Aorta (tissue), 5 donors: ENCODE data around the gene ZNF169. TPM values are rescaled to one million over a fixed set of nuclear protein-coding genes. Genes with fewer than 3 reads are reported as not detected.
"Not testable (repeated sequence)": the region's sequence is repeated elsewhere in the genome, so short reads cannot be mapped to it uniquely, and the experiment has no call there.

Experiments used
- ATAC-seq: fragments of 200-7000 bp; cut with Tn5 transposase; one replicate; pipeline ENCODE4 v1.9.1; 2022; ENCODE audit warnings: moderate library complexity; ENCODE audit not compliant: low FRiP score
- DNase-seq, 2 donors: peaks; one replicate each; pipeline ENCODE4 v3.0.0-alpha.2; 2020
- H3K27ac ChIP-seq, 2 donors: one replicate each; pipeline ENCODE4 v1.5.1; 2013; ENCODE audit warnings: low read length in 2 of 2, mild to moderate bottlenecking in 2 of 2, moderate library complexity in 2 of 2, control low read depth in 1 of 2, inconsistent platforms in 1 of 2, low read depth in 1 of 2
- H3K27me3 ChIP-seq, 2 donors: one replicate each; pipeline ENCODE4 v1.6.1; 2013; ENCODE audit warnings: control low read depth in 1 of 2, low read length in 1 of 2, mild to moderate bottlenecking in 1 of 2, moderate library complexity in 1 of 2; ENCODE audit not compliant: insufficient read depth in 2 of 2, control insufficient read depth in 1 of 2
- H3K36me3 ChIP-seq, 2 donors: one replicate each; pipeline ENCODE4 v1.6.1; 2013; ENCODE audit warnings: control low read depth in 1 of 2, low read length in 1 of 2, mild to moderate bottlenecking in 1 of 2; ENCODE audit not compliant: insufficient read depth in 2 of 2, control insufficient read depth in 1 of 2
- H3K4me1 ChIP-seq, 2 donors: one replicate each; pipeline ENCODE4 v1.6.1; 2013; ENCODE audit warnings: low read length in 2 of 2, control low read depth in 1 of 2, mild to moderate bottlenecking in 1 of 2, moderate library complexity in 1 of 2; ENCODE audit not compliant: insufficient read depth in 2 of 2, control insufficient read depth in 1 of 2
- H3K4me3 ChIP-seq, 2 donors: one replicate each; pipeline ENCODE4 v1.5.1; 2013; ENCODE audit warnings: low read length in 2 of 2, control low read depth in 1 of 2, mild to moderate bottlenecking in 1 of 2
- H3K9me3 ChIP-seq: one replicate; pipeline ENCODE4 v1.6.1; 2013; ENCODE audit warnings: mild to moderate bottlenecking, low read length; ENCODE audit not compliant: control insufficient read depth
- WGBS, 2 donors: extraction: QIAGEN DNeasy Blood & Tissue Kit; methylation state at CpG; one replicate each; pipeline ENCODE4 v1.1.7; 2013; 5-methylcytosine and 5-hydroxymethylcytosine counted together
- intact Hi-C, 2 donors: fragments of 100-400 bp; cut with DNase I; formaldehyde crosslinking; loops; one replicate each; pipeline versions ENCODE4 v1.14.2 to v1.15.0; 2022
- long read RNA-seq, 2 donors: library from polyadenylated mRNA; unstranded; transcript quantifications; one replicate each; pipeline ENCODE4 v2.0.0, GENCODE V29; 2020 to 2021
- polyA plus RNA-seq, 2 donors: library from polyadenylated mRNA; stranded (reverse); fragments of 200-250 nt; gene quantifications; one replicate each; pipeline ENCODE4 v1.2.3, GENCODE V29; 2013
- total RNA-seq, 2 donors: library from RNA; stranded (reverse); fragmentation: NEBNext Ultra II Directional; extraction: Animal tissue kit (Norgen Biotek cat#: 25700); gene quantifications; one replicate each; pipeline ENCODE4 v1.2.1, GENCODE V29; 2021
- donor health status: healthy with polysubstance abuse.
- donor health status: Bipolar disorder and iron deficiency.
- donor health status: DM: no; HTN: no; CAD: no.
- donor health status: DM: no; HTN: no; CAD: no.
- donor health status: DM: yes; HTN: yes; CAD: no.

Gene ZNF169
- 10 to 100 TPM in 1 of 2 donors, 1 to 10 TPM in 1; 4.7 to 13.4 TPM for total RNA-seq
- polyA plus RNA-seq: 1 to 10 TPM; 1.1 to 8.8 TPM
- long read RNA-seq, donor 1, partial matches to known transcripts: 1 of 6 reads
- long read RNA-seq, donor 1, other reads (novel, unspliced or antisense): 3 of 6 reads
- long read RNA-seq, donor 2, partial matches to known transcripts: 2 of 4 reads
- long read RNA-seq, donor 2, other reads (novel, unspliced or antisense): 1 of 4 reads

- peak within 1 kb of the TSS in 1 of 2 donors; percentile 49 for H3K27ac ChIP-seq
Observed at GRCh38 chr9:94259077-94259862, at the start of gene ZNF169. Gene ZNF169 (plus strand): TSS chr9:94259298. CDS start chr9:94278813, 19,515 bp downstream.

DNA sequence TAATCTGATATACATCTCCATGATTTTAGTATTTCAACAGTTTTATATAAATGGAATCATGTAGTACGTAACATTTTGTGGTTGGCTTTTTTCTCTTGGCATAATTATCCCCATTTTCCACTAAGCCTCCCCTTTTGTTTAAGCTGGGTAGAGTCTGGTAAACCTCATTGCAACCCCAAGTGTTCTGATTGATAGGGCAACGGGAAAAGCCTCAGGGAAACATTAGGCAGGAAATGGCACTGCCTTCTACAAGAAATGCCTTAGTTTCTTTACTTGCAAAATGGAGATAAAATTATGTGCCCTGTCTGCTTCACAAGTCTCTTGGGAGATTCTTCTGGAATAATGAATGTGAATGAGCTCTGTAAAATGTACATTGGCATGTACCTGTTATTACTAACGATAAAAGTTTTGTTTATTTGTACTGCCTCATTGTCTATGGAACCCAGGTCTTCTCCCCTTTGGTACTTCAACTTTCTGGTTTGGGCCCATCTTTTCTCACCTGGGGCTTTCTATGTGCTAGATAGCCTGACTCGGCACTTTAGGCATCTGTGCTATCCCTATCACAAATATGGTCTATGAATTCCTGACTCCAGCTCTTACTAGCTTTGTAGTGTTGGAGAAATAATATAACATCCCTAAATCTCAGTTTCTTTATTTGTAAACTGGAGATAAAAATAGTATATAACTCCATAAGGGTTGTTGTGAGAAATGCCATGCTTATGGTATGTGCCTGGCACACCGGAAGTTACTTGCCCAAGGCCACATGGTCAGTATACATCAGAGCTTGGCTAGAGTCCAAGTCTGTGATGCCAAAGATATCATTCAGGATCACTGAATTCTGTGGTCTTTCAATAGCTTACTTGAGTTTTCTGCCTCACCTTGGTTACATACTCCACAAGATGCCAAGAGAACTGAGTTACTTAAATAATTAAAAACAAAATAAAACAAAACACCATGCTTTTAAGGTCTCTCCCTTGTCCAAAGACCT is 48.2 kb upstream of the ZNF169 start:
- no peaks in the 10 kb centered on the region for H3K4me1 ChIP-seq
- no peak overlapping the region for H3K4me3 ChIP-seq
- no peaks in the 10 kb centered on the region for H3K9me3 ChIP-seq
- no peak overlapping the region for H3K27ac ChIP-seq
- 56 to 60% methylated on average over 5 of the region's 5 CpGs for WGBS, 2 donors
- no peaks in the 10 kb centered on the region for H3K36me3 ChIP-seq
- H3K27me3 ChIP-seq: no peaks in the 10 kb centered on the region
- ATAC-seq: no peak
- intact Hi-C loops: loop anchor here in 1 of 2 donors (5.0 kb wide), 1 partner anchor 199 kb away; no protein-coding TSS in a partner anchor
- DNase-seq: no peak

More at GRCh38 chr9:94259077-94259862, at the start of gene ZNF169:
- H3K36me3 ChIP-seq: no peaks in the 10 kb centered on the region
- peak within 1 kb of the TSS; percentile 55 to 64 for H3K4me3 ChIP-seq
- DNase-seq (peak; percentile 96 to 98), ATAC-seq (peak; percentile 99)
- H3K4me1 ChIP-seq: no peaks in the 10 kb centered on the region
- H3K27me3 ChIP-seq: no peaks in the 10 kb centered on the region
- intact Hi-C loops: no loop called here
- no peaks in the 10 kb centered on the region for H3K9me3 ChIP-seq
- WGBS, 2 donors: 2% methylated on average over 50 of the region's 50 CpGs

GRCh38 chr9:94212091-94212490 is 47.0 kb upstream of the ZNF169 start:
- Histone ChIP-seq H3K27me3 (no peaks in the 10 kb centered on the region), H3K36me3 (no peaks in the 10 kb centered on the region), H3K9me3 (no peaks in the 10 kb centered on the region), H3K27ac (no peak overlapping the region), H3K4me1 (no peaks in the 10 kb centered on the region), H3K4me3 (no peak overlapping the region)
- DNase-seq: no peak
- 90 to 92% methylated on average over 1 of the region's 1 CpG for WGBS, 2 donors
- no peak for ATAC-seq
- intact Hi-C loops: loop anchor here (2.0 to 5.0 kb wide), 2 partner anchors 147 to 200 kb away; no protein-coding TSS in a partner anchor

DNA sequence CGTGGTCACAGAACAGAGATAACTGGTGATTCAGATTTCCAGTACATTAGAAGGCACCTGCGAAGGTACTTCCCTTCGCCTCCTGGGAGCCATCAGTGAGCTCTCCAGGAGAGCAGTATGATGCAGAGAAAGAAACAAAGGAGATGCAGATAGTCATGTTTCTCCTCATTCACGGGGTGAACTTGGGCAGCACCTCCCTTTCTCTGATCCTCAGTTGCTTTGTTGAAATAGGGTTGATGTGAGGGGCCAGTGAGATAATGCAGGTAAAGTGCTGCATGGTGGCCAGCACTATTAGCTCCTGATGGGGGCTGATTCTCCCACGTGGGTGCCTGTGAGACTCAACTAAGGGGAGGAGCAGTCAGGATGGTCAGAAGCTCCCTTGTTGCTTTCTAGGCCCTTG is 46.6 kb upstream of the ZNF169 start:
- no peaks in the 10 kb centered on the region for H3K36me3 ChIP-seq
- intact Hi-C loops: loop anchor here (2.0 to 5.0 kb wide), 2 partner anchors 148 to 200 kb away; no protein-coding TSS in a partner anchor
- no peak overlapping the region for H3K4me3 ChIP-seq
- no peaks in the 10 kb centered on the region for H3K27me3 ChIP-seq
- 75 to 78% methylated on average over 5 of the region's 5 CpGs for WGBS, 2 donors
- DNase-seq (no peak), ATAC-seq (no peak)
- H3K4me1 ChIP-seq: no peaks in the 10 kb centered on the region
- H3K27ac ChIP-seq: no peak overlapping the region
- H3K9me3 ChIP-seq: no peaks in the 10 kb centered on the region

DNA sequence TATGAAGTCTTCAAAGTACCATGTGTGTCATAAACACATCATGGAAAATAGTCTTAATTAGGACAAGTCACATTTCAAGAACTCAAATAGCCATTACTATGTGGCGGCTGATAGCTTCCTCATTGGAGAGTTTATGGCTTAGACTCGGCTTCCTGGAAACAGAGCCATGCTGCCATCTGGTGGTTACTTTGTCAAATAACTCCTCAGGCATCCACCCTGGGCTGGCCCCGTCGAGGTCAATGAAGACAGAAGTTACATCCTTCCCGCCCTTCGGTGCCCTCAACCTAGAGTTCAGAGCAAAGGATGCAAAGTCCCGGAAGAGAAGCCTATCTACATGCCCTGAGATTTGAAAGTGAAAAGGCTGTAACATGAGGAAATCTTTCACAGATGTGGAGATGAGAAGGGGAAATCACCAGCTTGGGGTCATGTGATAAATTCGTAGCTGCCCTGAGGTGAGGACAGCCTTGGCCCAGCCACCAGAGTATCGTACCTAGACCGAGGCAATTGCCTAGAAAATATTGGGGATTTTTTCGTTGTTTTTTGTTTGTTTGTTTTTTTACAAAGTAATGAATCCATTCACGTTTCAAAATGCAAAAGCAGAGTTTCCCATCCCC is 45.5 kb upstream of the ZNF169 start:
- DNase-seq (peak; percentile 72 to 78), ATAC-seq (peak; percentile 89)
- Histone ChIP-seq H3K27me3 (no peaks in the 10 kb centered on the region), H3K4me3 (no peak overlapping the region), H3K27ac (no peak overlapping the region), H3K36me3 (no peaks in the 10 kb centered on the region), H3K4me1 (no peaks in the 10 kb centered on the region), H3K9me3 (no peaks in the 10 kb centered on the region)
- intact Hi-C loops: loop anchor here (1.0 to 5.0 kb wide), 3 partner anchors 148 to 201 kb away; no protein-coding TSS in a partner anchor
- 14 to 15% methylated on average over 12 of the region's 12 CpGs for WGBS, 2 donors

DNA sequence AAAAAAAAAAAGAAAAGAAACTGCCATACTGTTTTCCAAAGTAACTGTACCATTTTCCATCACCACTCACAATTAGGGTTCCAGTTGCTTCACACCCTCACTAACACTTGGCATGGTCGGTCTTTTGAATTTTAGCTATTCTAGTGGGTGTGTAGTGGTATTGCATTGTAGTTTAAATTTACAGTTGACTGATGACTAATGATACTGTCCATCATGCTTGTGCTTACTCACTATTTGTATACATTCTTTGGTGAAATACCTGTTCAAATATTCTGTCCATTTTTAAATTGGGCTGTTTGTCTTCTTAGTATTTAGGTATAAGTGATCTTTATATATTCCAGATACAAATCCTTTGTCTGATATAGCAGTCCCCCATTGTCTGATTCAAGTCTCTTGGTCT is 36.2 kb upstream of the ZNF169 start:
- Histone ChIP-seq H3K4me1 (no peaks in the 10 kb centered on the region), H3K36me3 (no peaks in the 10 kb centered on the region), H3K27ac (no peak overlapping the region), H3K27me3 (no peaks in the 10 kb centered on the region), H3K9me3 (no peaks in the 10 kb centered on the region), H3K4me3 (no peak overlapping the region)
- DNase-seq: no peak
- WGBS, 2 donors: 75 to 84% methylated on average over 1 of the region's 1 CpG
- no peak for ATAC-seq
- intact Hi-C loops: no loop called here

DNA sequence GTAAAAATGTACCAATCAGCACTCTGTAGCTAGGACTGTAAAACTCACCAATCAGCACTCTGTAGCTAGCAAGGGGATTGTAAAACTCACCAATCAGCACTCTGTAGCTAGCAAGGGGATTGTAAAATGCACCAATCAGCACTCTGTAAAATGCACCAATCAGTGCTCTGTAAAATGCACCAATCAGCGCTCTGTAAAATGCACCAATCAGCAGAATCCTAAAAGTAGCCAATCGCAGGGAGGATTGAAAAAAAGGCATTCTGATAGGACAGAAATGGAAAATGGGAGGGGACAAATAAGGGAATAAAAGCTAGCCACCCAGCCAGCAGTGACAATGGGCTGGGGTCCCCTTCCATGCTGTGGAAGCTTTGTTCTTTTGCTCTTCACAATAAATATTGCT is 33.7 kb upstream of the ZNF169 start:
- H3K4me3 ChIP-seq, H3K4me1 ChIP-seq, intact Hi-C loops, ATAC-seq, H3K27ac ChIP-seq, DNase-seq, H3K9me3 ChIP-seq, H3K36me3 ChIP-seq, H3K27me3 ChIP-seq: not testable (repeated sequence)
- WGBS, 2 donors: 89 to 95% methylated on average over 2 of the region's 2 CpGs

DNA sequence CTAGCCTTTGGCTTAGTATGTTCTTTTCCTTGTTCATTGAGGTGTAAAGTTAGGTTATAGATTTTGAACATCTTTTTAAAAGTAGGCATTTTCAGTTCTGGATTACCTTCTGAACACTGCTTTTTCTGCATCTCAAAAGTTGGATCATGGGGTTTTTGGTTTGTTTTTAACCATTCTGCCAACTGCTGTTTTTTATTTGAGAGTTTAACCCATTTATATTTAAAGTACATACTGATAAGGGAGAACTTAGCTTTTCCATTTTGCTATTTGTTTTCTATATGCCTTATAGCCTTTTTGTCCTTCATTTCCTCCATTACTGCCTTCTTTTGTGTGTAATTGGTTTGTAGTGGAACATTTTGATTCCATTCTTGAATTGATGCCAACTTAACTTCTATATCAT is 30.5 kb upstream of the ZNF169 start:
- H3K4me1 ChIP-seq: no peaks in the 10 kb centered on the region
- no peak for DNase-seq
- H3K27me3 ChIP-seq: no peaks in the 10 kb centered on the region
- no peak overlapping the region for H3K4me3 ChIP-seq
- intact Hi-C loops: no loop called here
- ATAC-seq: no peak
- no peaks in the 10 kb centered on the region for H3K36me3 ChIP-seq
- no peak overlapping the region for H3K27ac ChIP-seq
- H3K9me3 ChIP-seq: no peaks in the 10 kb centered on the region
